ENCODE measurements around the gene CACNB3. TPM values are rescaled to one million over a fixed set of nuclear protein-coding genes. Genes with fewer than 3 reads are reported as not detected.

The CACNB3 gene
- total and polyA plus RNA-seq, 9 of the 15 experiments (the other 6 are each of a cell fraction or from before 2014, with no cell fraction given) = 0.24 to 2.0 (median 1.5) TPM

- TF ChIP-seq PREB (CRISPR knock-in tag; IDR thresholded peaks at IDR 0.05) (no peak), IRF9 (tag; IDR thresholded peaks at IDR 0.05) (no peak), CC2D1A (IDR thresholded peaks at IDR 0.05) (no peak), CREM (IDR thresholded peaks at IDR 0.05; ENCODE audit: low read depth) (peak; percentile 74), BMI1 (IDR thresholded peaks at IDR 0.05; ENCODE audit: low read length) (no peak), CHAMP1 (IDR thresholded peaks at IDR 0.05) (no peak)
- TF ChIP-seq, protein P1, sequence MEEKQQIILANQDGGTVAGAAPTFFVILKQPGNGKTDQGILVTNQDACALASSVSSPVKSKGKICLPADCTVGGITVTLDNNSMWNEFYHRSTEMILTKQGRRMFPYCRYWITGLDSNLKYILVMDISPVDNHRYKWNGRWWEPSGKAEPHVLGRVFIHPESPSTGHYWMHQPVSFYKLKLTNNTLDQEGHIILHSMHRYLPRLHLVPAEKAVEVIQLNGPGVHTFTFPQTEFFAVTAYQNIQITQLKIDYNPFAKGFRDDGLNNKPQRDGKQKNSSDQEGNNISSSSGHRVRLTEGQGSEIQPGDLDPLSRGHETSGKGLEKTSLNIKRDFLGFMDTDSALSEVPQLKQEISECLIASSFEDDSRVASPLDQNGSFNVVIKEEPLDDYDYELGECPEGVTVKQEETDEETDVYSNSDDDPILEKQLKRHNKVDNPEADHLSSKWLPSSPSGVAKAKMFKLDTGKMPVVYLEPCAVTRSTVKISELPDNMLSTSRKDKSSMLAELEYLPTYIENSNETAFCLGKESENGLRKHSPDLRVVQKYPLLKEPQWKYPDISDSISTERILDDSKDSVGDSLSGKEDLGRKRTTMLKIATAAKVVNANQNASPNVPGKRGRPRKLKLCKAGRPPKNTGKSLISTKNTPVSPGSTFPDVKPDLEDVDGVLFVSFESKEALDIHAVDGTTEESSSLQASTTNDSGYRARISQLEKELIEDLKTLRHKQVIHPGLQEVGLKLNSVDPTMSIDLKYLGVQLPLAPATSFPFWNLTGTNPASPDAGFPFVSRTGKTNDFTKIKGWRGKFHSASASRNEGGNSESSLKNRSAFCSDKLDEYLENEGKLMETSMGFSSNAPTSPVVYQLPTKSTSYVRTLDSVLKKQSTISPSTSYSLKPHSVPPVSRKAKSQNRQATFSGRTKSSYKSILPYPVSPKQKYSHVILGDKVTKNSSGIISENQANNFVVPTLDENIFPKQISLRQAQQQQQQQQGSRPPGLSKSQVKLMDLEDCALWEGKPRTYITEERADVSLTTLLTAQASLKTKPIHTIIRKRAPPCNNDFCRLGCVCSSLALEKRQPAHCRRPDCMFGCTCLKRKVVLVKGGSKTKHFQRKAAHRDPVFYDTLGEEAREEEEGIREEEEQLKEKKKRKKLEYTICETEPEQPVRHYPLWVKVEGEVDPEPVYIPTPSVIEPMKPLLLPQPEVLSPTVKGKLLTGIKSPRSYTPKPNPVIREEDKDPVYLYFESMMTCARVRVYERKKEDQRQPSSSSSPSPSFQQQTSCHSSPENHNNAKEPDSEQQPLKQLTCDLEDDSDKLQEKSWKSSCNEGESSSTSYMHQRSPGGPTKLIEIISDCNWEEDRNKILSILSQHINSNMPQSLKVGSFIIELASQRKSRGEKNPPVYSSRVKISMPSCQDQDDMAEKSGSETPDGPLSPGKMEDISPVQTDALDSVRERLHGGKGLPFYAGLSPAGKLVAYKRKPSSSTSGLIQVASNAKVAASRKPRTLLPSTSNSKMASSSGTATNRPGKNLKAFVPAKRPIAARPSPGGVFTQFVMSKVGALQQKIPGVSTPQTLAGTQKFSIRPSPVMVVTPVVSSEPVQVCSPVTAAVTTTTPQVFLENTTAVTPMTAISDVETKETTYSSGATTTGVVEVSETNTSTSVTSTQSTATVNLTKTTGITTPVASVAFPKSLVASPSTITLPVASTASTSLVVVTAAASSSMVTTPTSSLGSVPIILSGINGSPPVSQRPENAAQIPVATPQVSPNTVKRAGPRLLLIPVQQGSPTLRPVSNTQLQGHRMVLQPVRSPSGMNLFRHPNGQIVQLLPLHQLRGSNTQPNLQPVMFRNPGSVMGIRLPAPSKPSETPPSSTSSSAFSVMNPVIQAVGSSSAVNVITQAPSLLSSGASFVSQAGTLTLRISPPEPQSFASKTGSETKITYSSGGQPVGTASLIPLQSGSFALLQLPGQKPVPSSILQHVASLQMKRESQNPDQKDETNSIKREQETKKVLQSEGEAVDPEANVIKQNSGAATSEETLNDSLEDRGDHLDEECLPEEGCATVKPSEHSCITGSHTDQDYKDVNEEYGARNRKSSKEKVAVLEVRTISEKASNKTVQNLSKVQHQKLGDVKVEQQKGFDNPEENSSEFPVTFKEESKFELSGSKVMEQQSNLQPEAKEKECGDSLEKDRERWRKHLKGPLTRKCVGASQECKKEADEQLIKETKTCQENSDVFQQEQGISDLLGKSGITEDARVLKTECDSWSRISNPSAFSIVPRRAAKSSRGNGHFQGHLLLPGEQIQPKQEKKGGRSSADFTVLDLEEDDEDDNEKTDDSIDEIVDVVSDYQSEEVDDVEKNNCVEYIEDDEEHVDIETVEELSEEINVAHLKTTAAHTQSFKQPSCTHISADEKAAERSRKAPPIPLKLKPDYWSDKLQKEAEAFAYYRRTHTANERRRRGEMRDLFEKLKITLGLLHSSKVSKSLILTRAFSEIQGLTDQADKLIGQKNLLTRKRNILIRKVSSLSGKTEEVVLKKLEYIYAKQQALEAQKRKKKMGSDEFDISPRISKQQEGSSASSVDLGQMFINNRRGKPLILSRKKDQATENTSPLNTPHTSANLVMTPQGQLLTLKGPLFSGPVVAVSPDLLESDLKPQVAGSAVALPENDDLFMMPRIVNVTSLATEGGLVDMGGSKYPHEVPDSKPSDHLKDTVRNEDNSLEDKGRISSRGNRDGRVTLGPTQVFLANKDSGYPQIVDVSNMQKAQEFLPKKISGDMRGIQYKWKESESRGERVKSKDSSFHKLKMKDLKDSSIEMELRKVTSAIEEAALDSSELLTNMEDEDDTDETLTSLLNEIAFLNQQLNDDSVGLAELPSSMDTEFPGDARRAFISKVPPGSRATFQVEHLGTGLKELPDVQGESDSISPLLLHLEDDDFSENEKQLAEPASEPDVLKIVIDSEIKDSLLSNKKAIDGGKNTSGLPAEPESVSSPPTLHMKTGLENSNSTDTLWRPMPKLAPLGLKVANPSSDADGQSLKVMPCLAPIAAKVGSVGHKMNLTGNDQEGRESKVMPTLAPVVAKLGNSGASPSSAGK (IDR thresholded peaks at IDR 0.05) = peak; percentile 66; the same call in 1 of the 2 replicates
Measured at GRCh38 chr12:48814262-48815125, 3.8 kb upstream of the CACNB3 start (continued).
